Pons (tissue), 1 donor: ENCODE measurements around the gene CACUL1.

ENCODE experiments used
- DNase-seq: peaks from one replicate; pipeline ENCODE4 v3.0.0-alpha.2; 2016; ENCODE audit warnings: low spot score

Gene CACUL1

DNA sequence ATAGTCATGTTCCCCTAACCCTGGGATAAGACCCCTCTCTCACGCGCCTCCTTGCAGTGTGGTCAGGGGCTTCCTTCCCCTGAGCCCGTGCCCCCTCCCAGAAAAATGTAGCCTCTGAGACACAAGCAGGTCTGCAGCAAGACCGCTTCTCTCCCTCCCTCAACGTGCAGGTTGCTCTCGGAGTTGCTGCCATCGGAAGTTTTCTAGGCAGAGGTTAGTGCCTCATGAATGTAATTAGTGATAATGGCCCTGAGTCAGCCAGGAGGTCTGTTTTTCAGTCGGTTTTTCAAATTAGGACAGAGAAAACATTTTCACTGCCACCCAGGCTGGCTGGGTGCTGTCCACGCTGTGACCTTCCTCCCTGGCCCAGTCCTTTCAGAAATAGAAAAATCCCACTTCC lies 116.1 kb downstream of the CACUL1 start:
- DNase-seq, result no peak

DNA sequence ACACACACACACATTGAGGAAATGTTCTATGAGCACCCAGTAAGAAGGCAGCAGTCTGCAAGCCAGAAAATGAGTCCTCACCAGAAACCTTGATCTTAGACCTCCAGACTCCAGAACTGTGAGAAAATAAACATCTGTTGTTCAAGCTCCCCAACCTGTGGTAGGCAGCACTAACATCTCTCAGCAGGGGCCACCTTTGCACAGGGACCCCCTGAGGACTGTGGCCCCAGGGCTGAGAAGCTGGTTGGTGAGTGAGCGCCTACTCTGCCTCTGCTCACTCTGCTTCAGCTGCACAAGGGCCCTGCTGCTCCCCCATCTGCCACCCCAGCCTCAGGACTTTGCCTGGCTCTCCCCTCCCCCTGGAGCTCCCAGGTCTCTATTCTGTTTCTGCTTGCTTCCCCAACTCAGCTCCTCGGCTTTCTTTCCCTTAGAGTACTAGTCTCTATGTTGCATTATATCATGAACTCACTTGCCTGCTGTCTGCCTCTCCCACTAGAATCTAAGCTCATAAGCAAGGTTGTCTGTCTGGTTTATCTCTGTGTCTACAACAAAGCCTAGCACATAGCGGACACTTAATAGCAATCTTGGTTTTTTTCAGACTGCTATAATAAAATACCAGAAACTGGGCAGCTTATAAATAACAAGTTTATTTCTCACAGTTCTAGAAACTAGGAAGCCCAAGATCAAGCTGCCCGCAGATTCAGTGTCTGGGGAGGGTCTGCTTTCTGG lies 118.9 kb downstream of the CACUL1 start:
- DNase-seq, result no peak

DNA sequence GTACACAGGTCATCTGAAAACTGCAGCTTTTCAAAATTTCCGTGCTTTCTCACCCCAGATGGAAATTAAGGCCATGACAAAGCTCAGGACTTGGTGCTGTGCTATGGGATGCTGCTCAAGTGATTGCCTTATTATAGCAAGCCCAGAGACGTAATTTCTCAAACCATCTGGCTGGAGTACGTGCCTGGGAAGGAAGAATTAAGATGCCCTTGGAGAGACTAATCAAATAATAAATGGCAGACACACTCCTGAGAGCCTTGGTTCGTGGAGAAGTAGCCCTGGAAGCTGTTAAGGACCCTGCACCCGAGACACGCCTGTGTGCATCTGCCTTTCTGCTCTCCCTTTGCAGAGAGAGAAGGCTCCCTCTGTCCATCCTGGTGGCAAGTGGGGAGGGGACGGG lies 121.0 kb downstream of the CACUL1 start:
- DNase-seq, result no peak

DNA sequence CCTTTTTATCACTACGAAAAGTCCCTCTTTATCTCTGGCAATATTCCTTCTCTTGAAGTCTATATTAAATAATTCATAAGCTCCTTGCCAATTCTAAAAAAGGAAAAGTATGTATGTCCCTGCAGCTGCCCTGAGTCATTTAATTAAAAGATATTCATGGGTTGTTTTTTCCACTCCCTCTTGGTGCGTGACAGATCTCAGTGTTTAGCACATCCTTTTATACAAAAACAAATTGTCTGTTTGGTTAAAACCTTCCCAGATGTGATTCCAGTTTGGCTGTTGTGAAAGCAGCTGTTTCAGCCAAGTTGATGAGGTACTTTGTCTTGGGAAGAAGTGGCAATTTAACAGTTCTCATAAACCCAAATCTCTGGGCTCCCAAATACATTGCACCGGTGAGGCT lies 125.6 kb downstream of the CACUL1 start:
- DNase-seq, result no peak

DNA sequence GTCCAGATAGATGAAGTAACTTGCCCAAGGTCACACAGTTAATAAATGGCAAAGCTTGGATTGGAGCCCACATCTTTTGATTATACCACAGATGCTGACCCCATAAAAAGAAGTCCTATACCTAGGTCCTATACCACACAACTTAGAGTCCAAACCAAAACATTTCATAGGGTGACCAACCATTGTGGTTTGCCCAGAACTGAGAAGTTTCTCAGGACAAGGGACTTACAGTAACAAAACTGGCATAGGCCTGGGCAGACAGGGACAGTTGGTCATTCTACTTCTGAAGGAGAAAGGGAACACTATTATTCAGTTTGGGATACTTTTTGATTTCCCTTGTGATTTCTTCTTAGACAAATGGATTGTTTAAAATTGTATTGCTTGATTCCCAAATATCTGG lies 126.4 kb downstream of the CACUL1 start:
- no peak for DNase-seq

DNA sequence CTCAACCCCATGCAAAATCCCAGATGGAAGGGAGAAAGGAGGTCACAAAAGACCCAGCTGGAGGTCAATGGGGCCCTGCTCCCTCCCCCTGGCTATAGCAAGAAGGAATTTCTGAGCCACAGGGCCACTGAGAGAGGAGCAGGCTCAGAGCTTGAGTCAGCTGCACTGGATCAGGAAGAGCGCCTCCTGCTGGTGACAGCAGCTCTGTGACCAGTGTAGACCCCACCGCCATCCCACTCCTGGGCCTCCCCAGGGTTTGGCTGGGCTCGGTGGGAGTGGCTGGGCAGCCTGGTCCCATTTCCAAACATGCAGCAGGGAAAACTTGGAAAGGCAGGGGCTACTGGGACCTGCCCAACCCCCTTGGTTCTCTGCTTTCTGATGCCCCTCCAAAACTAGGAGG lies 127.8 kb downstream of the CACUL1 start:
- DNase-seq, result no peak
